NCI-H2196 (cell line): ENCODE results near the gene CMTR2.
"Not testable (repeated sequence)": the region's sequence is repeated elsewhere in the genome, so short reads cannot be mapped to it uniquely, and the experiment has no call there.

Source experiments
- DNase-seq: peaks from one replicate; lab custom pipeline; 2025; ENCODE audit not compliant: unreplicated experiment; lab: John Stamatoyannopoulos, UW

The CMTR2 gene

GRCh38 chr16:71288890-71289731 lies at the start of gene CMTR2:
CMTR2 (minus strand) TSS chr16:71289402; CDS start chr16:71285920, 3,482 bp downstream.
- peak; percentile 92 for DNase-seq

GRCh38 chr16:71338632-71339031 lies 49.4 kb upstream of the CMTR2 start:
- no peak for DNase-seq

GRCh38 chr16:71338193-71338592 lies 49.0 kb upstream of the CMTR2 start:
- DNase-seq = no peak

- DNase-seq = no peak
Measured at GRCh38 chr16:71337631-71338030, 48.4 kb upstream of the CMTR2 start.

GRCh38 chr16:71328151-71328550 lies 38.9 kb upstream of the CMTR2 start:
- no peak for DNase-seq

GRCh38 chr16:71327720-71328119 lies 38.5 kb upstream of the CMTR2 start:
- DNase-seq = no peak

- no peak for DNase-seq
Measured at GRCh38 chr16:71319999-71320398, 30.8 kb upstream of the CMTR2 start.

- no peak for DNase-seq
Measured at GRCh38 chr16:71315269-71315668, 26.1 kb upstream of the CMTR2 start.

- not testable (repeated sequence) for DNase-seq
Measured at GRCh38 chr16:71313591-71313990, 24.4 kb upstream of the CMTR2 start.

GRCh38 chr16:71311553-71312158 lies 22.5 kb upstream of the CMTR2 start:
- peak; percentile 1 for DNase-seq

GRCh38 chr16:71303938-71304337 lies 14.7 kb upstream of the CMTR2 start:
- DNase-seq = no peak

- no peak for DNase-seq
Measured at GRCh38 chr16:71297341-71297634, 8.1 kb upstream of the CMTR2 start.

GRCh38 chr16:71296584-71297340 lies 7.6 kb upstream of the CMTR2 start:
- DNase-seq = no peak

GRCh38 chr16:71295950-71296349 lies 6.7 kb upstream of the CMTR2 start:
- no peak for DNase-seq

- DNase-seq = no peak
Measured at GRCh38 chr16:71293919-71294318, 4.7 kb upstream of the CMTR2 start.

GRCh38 chr16:71292095-71292494 lies 2.9 kb upstream of the CMTR2 start:
- not testable (repeated sequence) for DNase-seq

- no peak for DNase-seq
Measured at GRCh38 chr16:71289732-71290062, 495 bp upstream of the CMTR2 start.

GRCh38 chr16:71288570-71288889 lies 672 bp downstream of the CMTR2 start:
- DNase-seq = no peak

- no peak for DNase-seq
Measured at GRCh38 chr16:71287911-71288310, 1.3 kb downstream of the CMTR2 start.

- DNase-seq = no peak
Measured at GRCh38 chr16:71287454-71287853, 1.7 kb downstream of the CMTR2 start.

GRCh38 chr16:71283612-71284011 lies 5.6 kb downstream of the CMTR2 start:
- no peak for DNase-seq

- no peak for DNase-seq
Measured at GRCh38 chr16:71282943-71283342, 6.3 kb downstream of the CMTR2 start.
